ENCODE results near the gene ATP2A2. TPM values are rescaled to one million over a fixed set of nuclear protein-coding genes. Genes with fewer than 3 reads are reported as not detected.

ATP2A2 gene
- total and polyA plus RNA-seq, 2 donors (not counting 1 experiment from before 2014, with no cell fraction given) = 35.3 to 68.2 TPM

GRCh38 chr12:110354172-110354780 lies 73.2 kb downstream of the ATP2A2 start:
- intact Hi-C loops (cut with micrococcal nuclease) = no loop called here
- TF ChIP-seq, protein P1, sequence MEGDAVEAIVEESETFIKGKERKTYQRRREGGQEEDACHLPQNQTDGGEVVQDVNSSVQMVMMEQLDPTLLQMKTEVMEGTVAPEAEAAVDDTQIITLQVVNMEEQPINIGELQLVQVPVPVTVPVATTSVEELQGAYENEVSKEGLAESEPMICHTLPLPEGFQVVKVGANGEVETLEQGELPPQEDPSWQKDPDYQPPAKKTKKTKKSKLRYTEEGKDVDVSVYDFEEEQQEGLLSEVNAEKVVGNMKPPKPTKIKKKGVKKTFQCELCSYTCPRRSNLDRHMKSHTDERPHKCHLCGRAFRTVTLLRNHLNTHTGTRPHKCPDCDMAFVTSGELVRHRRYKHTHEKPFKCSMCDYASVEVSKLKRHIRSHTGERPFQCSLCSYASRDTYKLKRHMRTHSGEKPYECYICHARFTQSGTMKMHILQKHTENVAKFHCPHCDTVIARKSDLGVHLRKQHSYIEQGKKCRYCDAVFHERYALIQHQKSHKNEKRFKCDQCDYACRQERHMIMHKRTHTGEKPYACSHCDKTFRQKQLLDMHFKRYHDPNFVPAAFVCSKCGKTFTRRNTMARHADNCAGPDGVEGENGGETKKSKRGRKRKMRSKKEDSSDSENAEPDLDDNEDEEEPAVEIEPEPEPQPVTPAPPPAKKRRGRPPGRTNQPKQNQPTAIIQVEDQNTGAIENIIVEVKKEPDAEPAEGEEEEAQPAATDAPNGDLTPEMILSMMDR (IDR thresholded peaks at IDR 0.05) = no peak
- TF ChIP-seq EZH2 (IDR thresholded peaks at IDR 0.05; ENCODE audit: borderline replicate concordance, insufficient read depth, low read depth, low read length, poor library complexity, severe bottlenecking) = no peak

DNA sequence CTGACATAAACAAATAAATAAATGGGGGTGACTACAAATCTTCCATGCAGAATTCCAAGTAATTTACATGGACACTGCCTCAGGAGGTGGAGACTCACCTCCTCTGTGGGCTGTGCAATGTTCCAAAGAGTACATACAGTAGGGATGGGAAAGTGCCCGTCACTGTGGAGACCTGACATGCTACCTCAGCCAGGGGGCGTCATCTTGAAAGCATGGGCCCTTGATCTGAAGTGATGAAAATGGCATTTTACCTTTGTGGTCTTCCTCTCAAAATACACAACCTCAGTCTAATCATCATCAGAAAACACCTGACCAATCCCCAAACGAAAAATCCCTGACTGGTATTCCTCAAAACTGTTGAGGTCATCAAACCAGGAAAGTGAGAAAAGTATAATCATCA lies 74.0 kb downstream of the ATP2A2 start:
- intact Hi-C loops (cut with micrococcal nuclease) = loop anchor here (1.0 kb wide), 2 partner anchors 76 to 533 kb away; no protein-coding TSS in a partner anchor
- H3K9me3 Mint-ChIP-seq (ENCODE audit: insufficient read depth) = no peaks in the 10 kb centered on the region
- no peak overlapping the region for H3K27ac Mint-ChIP-seq
- ChIA-PET CTCF (interaction anchor here (1.1 to 3.7 kb wide), 3 partner anchors 18 to 78 kb away, joined by 3 to 30 read pairs (median 10); no protein-coding TSS in a partner anchor), POLR2A (interaction anchor here (0.7 kb wide), 1 partner anchor 247 kb away, joined by 4 read pairs; no protein-coding TSS in a partner anchor)
- H3K79me2 ChIP-seq (ENCODE audit: control insufficient read depth, insufficient read depth, low read length) = no peaks in the 10 kb centered on the region
- H3K27me3 Mint-ChIP-seq = no peaks in the 10 kb centered on the region
- no peak overlapping the region for H3K27ac ChIP-seq (ENCODE audit: low read length in 2 of 2)
- peaks cover 15% of the 10 kb centered on the region for H3K4me1 Mint-ChIP-seq
- no peak for TF ChIP-seq EZH2 (IDR thresholded peaks at IDR 0.05; ENCODE audit: borderline replicate concordance, insufficient read depth, low read depth, low read length, poor library complexity, severe bottlenecking)
- TF ChIP-seq, protein P1 (IDR thresholded peaks at IDR 0.05) = peak; percentile 61
- no peak overlapping the region for H2AFZ ChIP-seq (ENCODE audit: insufficient read depth, low read depth, low read length, poor library complexity, severe bottlenecking)
- H4K20me1 ChIP-seq (ENCODE audit: control insufficient read depth, insufficient read depth, low read length, poor library complexity, severe bottlenecking) = no peaks in the 10 kb centered on the region
- H3K4me3 ChIP-seq (ENCODE audit: control extremely low read depth in 1 of 5, extremely low read depth in 1 of 5, insufficient read depth in 1 of 5, low read depth in 2 of 5, low read length in 4 of 5) = no peak overlapping the region
- WGBS (ENCODE audit: insufficient coverage) = 0% methylated on average over 1 of the region's 3 CpGs
- no peak overlapping the region for H3K4me3 Mint-ChIP-seq
- H3K4me1 ChIP-seq (ENCODE audit: control insufficient read depth in 2 of 2, insufficient read depth in 2 of 2, low read length in 2 of 2) = peaks cover 2 to 6% of the 10 kb centered on the region in 2 donors
- H3K4me2 ChIP-seq (replicated peaks; ENCODE audit: low read depth, low read length, poor library complexity, severe bottlenecking) = no peak overlapping the region
- H3K27me3 ChIP-seq (replicated peaks in 1 of 4; ENCODE audit: control extremely low read depth in 1 of 4, control insufficient read depth in 3 of 4, insufficient read depth in 4 of 4, low read length in 3 of 4) = peaks cover 0 to 3% (median 0%) of the 10 kb centered on the region in 4 experiments
- ATAC-seq (ENCODE audit: low read depth) (peak; percentile 62), DNase-seq (peak; percentile 55)
- no peaks in the 10 kb centered on the region for H3K36me3 ChIP-seq (replicated peaks in 1 of 2; ENCODE audit: control extremely low read depth in 1 of 2, control insufficient read depth in 1 of 2, extremely low read depth in 1 of 2, insufficient read depth in 2 of 2, low read length in 1 of 2)
- H3K9ac ChIP-seq (ENCODE audit: low read length) = no peak overlapping the region
- no peaks in the 10 kb centered on the region for H3K9me3 ChIP-seq (ENCODE audit: control extremely low read depth in 1 of 3, control insufficient read depth in 2 of 3, insufficient read depth in 1 of 3, low read length in 2 of 3)

More at GRCh38 chr12:110354172-110354780, 73.2 kb downstream of the ATP2A2 start:
- WGBS (ENCODE audit: insufficient coverage) = 11% methylated on average over 4 of the region's 7 CpGs
- no peak overlapping the region for H2AFZ ChIP-seq (ENCODE audit: insufficient read depth, low read depth, low read length, poor library complexity, severe bottlenecking)
- DNase-seq (no peak), ATAC-seq (ENCODE audit: low read depth) (no peak)
- no peaks in the 10 kb centered on the region for H3K36me3 ChIP-seq (replicated peaks in 1 of 2; ENCODE audit: control extremely low read depth in 1 of 2, control insufficient read depth in 1 of 2, extremely low read depth in 1 of 2, insufficient read depth in 2 of 2, low read length in 1 of 2)
- no peak overlapping the region for H3K9ac ChIP-seq (ENCODE audit: low read length)
- Mint-ChIP-seq H3K4me1 (peaks cover 23% of the 10 kb centered on the region), H3K9me3 (ENCODE audit: insufficient read depth) (no peaks in the 10 kb centered on the region), H3K4me3 (no peak overlapping the region), H3K27ac (no peak overlapping the region), H3K27me3 (no peaks in the 10 kb centered on the region)
- peaks cover 0 to 3% (median 0%) of the 10 kb centered on the region in 4 experiments for H3K27me3 ChIP-seq (replicated peaks in 1 of 4; ENCODE audit: control extremely low read depth in 1 of 4, control insufficient read depth in 3 of 4, insufficient read depth in 4 of 4, low read length in 3 of 4)
- H3K27ac ChIP-seq (ENCODE audit: low read length in 2 of 2) = no peak overlapping the region
- H4K20me1 ChIP-seq (ENCODE audit: control insufficient read depth, insufficient read depth, low read length, poor library complexity, severe bottlenecking) = no peaks in the 10 kb centered on the region
- CTCF ChIA-PET = interaction anchor here (0.6 to 3.7 kb wide), 8 partner anchors 15 to 959 kb away, joined by 3 to 30 read pairs (median 4); no protein-coding TSS in a partner anchor
- POLR2A ChIA-PET = no interaction called here
- H3K4me3 ChIP-seq (ENCODE audit: control extremely low read depth in 1 of 5, extremely low read depth in 1 of 5, insufficient read depth in 1 of 5, low read depth in 2 of 5, low read length in 4 of 5) = no peak overlapping the region
- no peak overlapping the region for H3K4me2 ChIP-seq (replicated peaks; ENCODE audit: low read depth, low read length, poor library complexity, severe bottlenecking)
- no peaks in the 10 kb centered on the region for H3K9me3 ChIP-seq (ENCODE audit: control extremely low read depth in 1 of 3, control insufficient read depth in 2 of 3, insufficient read depth in 1 of 3, low read length in 2 of 3)
- peaks cover 10 to 14% of the 10 kb centered on the region in 2 donors for H3K4me1 ChIP-seq (ENCODE audit: control insufficient read depth in 2 of 2, insufficient read depth in 2 of 2, low read length in 2 of 2)
- no peaks in the 10 kb centered on the region for H3K79me2 ChIP-seq (ENCODE audit: control insufficient read depth, insufficient read depth, low read length)

Data from B cell (primary cell).